ENCODE results near the gene PTCD2.

PTCD2 gene

DNA sequence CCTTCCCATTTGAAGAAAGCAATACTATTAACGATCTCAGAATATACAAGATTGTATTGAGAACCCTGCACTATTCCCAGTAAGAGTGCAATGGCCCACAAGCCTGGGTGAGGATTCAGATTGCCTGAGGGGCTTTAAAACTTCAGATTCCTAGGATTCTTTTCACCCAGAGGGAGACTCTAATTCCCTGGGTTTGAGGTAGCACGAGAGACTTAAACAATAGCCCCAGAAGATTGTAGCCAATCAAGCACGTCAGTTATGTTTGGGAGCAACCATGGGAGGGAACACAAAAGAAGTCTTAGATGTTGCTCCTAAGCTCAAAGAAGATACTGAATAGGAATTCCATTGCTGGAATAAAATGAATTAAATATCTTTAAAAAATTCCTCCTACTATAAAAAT is 18.0 kb upstream of the PTCD2 start:
- CTCF ChIA-PET, result interaction anchor here (0.7 to 1.5 kb wide), 4 partner anchors 10 to 58 kb away, joined by 3 to 4 read pairs (median 3); no protein-coding TSS in a partner anchor
- 92% methylated on average over 2 of the region's 3 CpGs for WGBS (ENCODE audit: insufficient coverage)
- Histone ChIP-seq H3K36me3 (ENCODE audit: control insufficient read depth in 4 of 4, insufficient read depth in 4 of 4, low read length in 3 of 4) (peaks cover 2 to 29% (median 9%) of the 10 kb centered on the region in 4 experiments), H3K27me3 (replicated peaks in 2 of 5; ENCODE audit: control insufficient read depth in 4 of 5, insufficient read depth in 5 of 5, low read length in 4 of 5) (no peaks in the 10 kb centered on the region), H3K4me3 (ENCODE audit: control insufficient read depth in 1 of 7, extremely low read depth in 1 of 7, insufficient read depth in 4 of 7, low read depth in 2 of 7, low read length in 6 of 7) (no peak overlapping the region), H3K27ac (ENCODE audit: insufficient read depth in 1 of 2, low read depth in 1 of 2, low read length in 2 of 2, poor library complexity in 1 of 2, severe bottlenecking in 2 of 2) (no peak overlapping the region), H3K9me3 (ENCODE audit: control extremely low read depth in 1 of 5, control insufficient read depth in 4 of 5, insufficient read depth in 2 of 5, low read depth in 1 of 5, low read length in 4 of 5) (no peaks in the 10 kb centered on the region), H3K4me1 (ENCODE audit: control extremely low read depth in 1 of 4, control insufficient read depth in 4 of 4, insufficient read depth in 4 of 4, low read length in 3 of 4) (peaks cover under 1 to 23% (median 4%) of the 10 kb centered on the region in 4 experiments)
- no peak for DNase-seq
- POLR2A ChIA-PET, result interaction anchor here (0.6 kb wide), 1 partner anchor 53 kb away, joined by 4 read pairs; no protein-coding TSS in a partner anchor

DNA sequence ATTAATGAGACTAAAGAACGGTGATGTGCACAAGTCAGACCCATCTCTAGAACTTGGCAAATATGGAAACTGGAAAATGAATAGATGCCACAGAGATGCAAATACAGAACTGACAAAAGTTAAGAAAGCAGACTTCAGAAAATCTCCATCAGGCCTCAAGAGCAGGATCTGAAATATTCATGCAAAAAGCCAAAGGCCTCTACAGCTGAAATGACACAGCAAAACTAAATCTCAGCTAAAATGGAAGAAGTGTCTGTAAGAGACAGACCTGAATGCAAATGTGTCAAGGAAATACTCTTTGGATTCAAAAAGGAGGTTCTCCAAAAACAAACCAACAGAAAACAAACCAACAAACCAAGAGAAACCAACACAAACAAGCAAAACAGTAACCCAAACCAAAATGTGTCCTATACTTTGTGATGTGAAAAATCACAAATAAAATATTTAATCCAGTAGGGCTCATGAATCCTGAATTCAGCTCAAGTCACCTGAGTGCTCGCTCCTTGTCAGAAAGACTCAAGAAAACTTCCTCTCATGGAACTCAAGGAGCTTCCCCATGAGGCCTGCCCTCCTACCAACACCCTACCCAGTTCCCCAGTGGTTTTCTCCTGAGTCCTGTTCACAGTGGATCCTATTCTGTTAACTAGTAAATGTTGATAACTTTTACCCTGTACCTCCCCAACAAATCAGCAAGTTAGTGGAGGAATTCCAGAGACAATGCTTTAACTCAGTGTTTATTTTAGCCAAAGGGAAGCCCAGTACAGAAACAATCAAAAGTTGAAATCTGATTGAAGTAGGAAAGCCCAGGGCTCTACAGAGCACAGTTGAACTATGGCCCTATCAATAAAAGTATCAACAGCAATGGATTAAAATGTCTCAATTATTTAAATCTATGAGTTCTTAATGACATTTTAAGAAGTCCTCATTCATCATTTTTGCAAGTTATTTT is 14.7 kb upstream of the PTCD2 start:
- H3K36me3 ChIP-seq (ENCODE audit: control insufficient read depth in 4 of 4, insufficient read depth in 4 of 4, low read length in 3 of 4), result peaks cover 8 to 40% (median 16%) of the 10 kb centered on the region in 4 experiments
- DNase-seq, result peak in 2 of 3 donors; percentile 11 to 23
- H3K4me1 ChIP-seq (ENCODE audit: control extremely low read depth in 1 of 4, control insufficient read depth in 4 of 4, insufficient read depth in 4 of 4, low read length in 3 of 4), result peaks cover 4 to 33% (median 11%) of the 10 kb centered on the region in 4 experiments
- POLR2A ChIA-PET, result interaction anchor here (0.7 to 1.0 kb wide), 2 partner anchors 15 to 21 kb away, joined by 3 read pairs; partner anchors contain the start of genes MRPS27 and PTCD2
- peak overlapping the region in 1 of 2 experiments; percentile 27 for H3K27ac ChIP-seq (ENCODE audit: insufficient read depth in 1 of 2, low read depth in 1 of 2, low read length in 2 of 2, poor library complexity in 1 of 2, severe bottlenecking in 2 of 2)
- no peaks in the 10 kb centered on the region for H3K27me3 ChIP-seq (replicated peaks in 2 of 5; ENCODE audit: control insufficient read depth in 4 of 5, insufficient read depth in 5 of 5, low read length in 4 of 5)
- no peaks in the 10 kb centered on the region for H3K9me3 ChIP-seq (ENCODE audit: control extremely low read depth in 1 of 5, control insufficient read depth in 4 of 5, insufficient read depth in 2 of 5, low read depth in 1 of 5, low read length in 4 of 5)
- WGBS (ENCODE audit: insufficient coverage), result 100% methylated on average over 2 of the region's 2 CpGs
- CTCF ChIA-PET, result interaction anchor here (0.5 to 1.7 kb wide), 4 partner anchors 9 to 523 kb away, joined by 3 to 6 read pairs (median 4); no protein-coding TSS in a partner anchor
- no peak overlapping the region for H3K4me3 ChIP-seq (ENCODE audit: control insufficient read depth in 1 of 7, extremely low read depth in 1 of 7, insufficient read depth in 4 of 7, low read depth in 2 of 7, low read length in 6 of 7)

DNA sequence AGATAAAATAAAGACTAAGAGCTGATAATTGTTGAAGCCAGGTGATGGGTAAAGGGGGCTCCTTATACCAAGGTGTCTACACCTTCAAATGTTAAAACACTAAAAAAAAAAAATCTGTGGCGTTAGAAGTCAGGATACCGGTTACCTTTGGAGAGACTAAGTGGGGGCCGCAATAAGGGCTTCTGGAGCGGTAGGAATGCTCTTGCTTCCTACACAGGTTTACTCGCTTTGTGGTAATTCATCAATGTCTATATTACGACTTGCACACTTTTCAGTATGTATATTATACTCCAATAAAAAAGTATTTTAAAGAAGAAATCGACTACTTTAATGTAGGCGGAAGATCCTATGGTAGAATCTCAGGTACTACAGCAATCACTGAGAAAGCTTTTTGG is 12.6 kb upstream of the PTCD2 start:
- 13% methylated on average over 5 of the region's 8 CpGs for WGBS (ENCODE audit: insufficient coverage)
- peak overlapping the region; percentile 88 to 95 for H3K27ac ChIP-seq (ENCODE audit: insufficient read depth in 1 of 2, low read depth in 1 of 2, low read length in 2 of 2, poor library complexity in 1 of 2, severe bottlenecking in 2 of 2)
- no peak for DNase-seq
- ChIA-PET POLR2A (interaction anchor here (1.0 to 1.7 kb wide), 3 partner anchors 13 to 169 kb away, joined by 3 to 10 read pairs (median 3); partner anchors contain the start of genes MRPS27 and PTCD2), CTCF (interaction anchor here (1.1 to 2.6 kb wide), 6 partner anchors 13 to 172 kb away, joined by 3 to 22 read pairs (median 5); partner anchors contain the start of genes MRPS27 and PTCD2)
- H3K4me1 ChIP-seq (ENCODE audit: control extremely low read depth in 1 of 4, control insufficient read depth in 4 of 4, insufficient read depth in 4 of 4, low read length in 3 of 4), result peaks cover 4 to 33% (median 11%) of the 10 kb centered on the region in 4 experiments
- peaks cover 2 to 33% (median 25%) of the 10 kb centered on the region in 4 experiments for H3K36me3 ChIP-seq (ENCODE audit: control insufficient read depth in 4 of 4, insufficient read depth in 4 of 4, low read length in 3 of 4)
- peak overlapping the region; percentile 73 to 96 (median 85) for H3K4me3 ChIP-seq (ENCODE audit: control insufficient read depth in 1 of 7, extremely low read depth in 1 of 7, insufficient read depth in 4 of 7, low read depth in 2 of 7, low read length in 6 of 7)
- no peaks in the 10 kb centered on the region for H3K9me3 ChIP-seq (ENCODE audit: control extremely low read depth in 1 of 5, control insufficient read depth in 4 of 5, insufficient read depth in 2 of 5, low read depth in 1 of 5, low read length in 4 of 5)
- no peaks in the 10 kb centered on the region for H3K27me3 ChIP-seq (replicated peaks in 2 of 5; ENCODE audit: control insufficient read depth in 4 of 5, insufficient read depth in 5 of 5, low read length in 4 of 5)

DNA sequence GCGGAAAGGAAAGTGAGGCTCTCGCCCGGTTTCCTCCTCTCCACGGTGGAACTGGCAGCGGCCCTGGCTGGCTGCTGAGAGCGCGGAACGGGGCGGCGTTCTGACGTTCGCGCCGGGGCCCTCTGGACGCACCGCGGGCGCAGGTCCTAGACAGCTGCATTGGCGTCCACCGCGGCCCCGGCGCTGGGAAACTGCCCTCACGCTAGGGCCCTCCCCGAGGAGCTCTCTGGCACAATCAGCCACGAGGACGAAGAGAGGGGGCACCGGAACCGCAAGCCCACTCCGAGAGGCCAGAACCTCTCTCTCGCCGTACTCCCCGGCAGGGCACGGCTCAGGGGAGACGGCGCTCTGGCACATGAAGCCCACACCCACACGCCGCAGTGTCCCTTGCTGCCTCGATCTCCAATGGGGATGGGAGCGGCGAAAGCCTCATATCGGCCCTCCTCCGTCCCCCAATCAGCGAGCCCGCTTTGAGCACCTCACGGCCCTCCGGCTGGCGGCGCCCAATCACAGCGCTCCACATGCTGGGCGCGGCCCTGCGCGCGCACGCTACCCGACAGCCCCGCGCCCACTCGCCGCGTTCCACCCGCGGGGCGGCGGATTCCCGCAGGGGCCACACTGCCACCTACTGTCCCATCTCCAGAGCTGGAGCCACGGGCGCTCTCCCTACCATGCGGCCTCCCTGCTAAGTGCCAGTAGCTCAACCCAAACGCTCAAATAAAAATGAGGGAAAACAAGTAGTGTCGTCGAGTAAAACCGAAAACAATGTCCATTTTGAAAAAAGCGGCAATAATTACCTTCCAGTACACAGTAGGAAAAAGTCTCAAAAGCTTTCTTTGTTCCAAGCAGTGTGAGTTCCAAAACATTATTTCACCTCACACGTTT is 12.0 kb upstream of the PTCD2 start:
- H3K9me3 ChIP-seq (ENCODE audit: control extremely low read depth in 1 of 5, control insufficient read depth in 4 of 5, insufficient read depth in 2 of 5, low read depth in 1 of 5, low read length in 4 of 5), result no peaks in the 10 kb centered on the region
- H3K27me3 ChIP-seq (replicated peaks in 2 of 5; ENCODE audit: control insufficient read depth in 4 of 5, insufficient read depth in 5 of 5, low read length in 4 of 5), result no peaks in the 10 kb centered on the region
- H3K27ac ChIP-seq (ENCODE audit: insufficient read depth in 1 of 2, low read depth in 1 of 2, low read length in 2 of 2, poor library complexity in 1 of 2, severe bottlenecking in 2 of 2), result peak overlapping the region; percentile 88 to 95
- peaks cover 4 to 33% (median 11%) of the 10 kb centered on the region in 4 experiments for H3K4me1 ChIP-seq (ENCODE audit: control extremely low read depth in 1 of 4, control insufficient read depth in 4 of 4, insufficient read depth in 4 of 4, low read length in 3 of 4)
- ChIA-PET CTCF (interaction anchor here (0.7 to 2.6 kb wide), 19 partner anchors 9 to 525 kb away, joined by 3 to 22 read pairs (median 4); partner anchors contain the start of genes MRPS27 and PTCD2), POLR2A (interaction anchor here (0.6 to 1.7 kb wide), 5 partner anchors 12 to 308 kb away, joined by 3 to 10 read pairs (median 3); partner anchors contain the start of genes MRPS27 and PTCD2)
- DNase-seq, result peak; percentile 98
- WGBS (ENCODE audit: insufficient coverage), result 1% methylated on average over 71 of the region's 76 CpGs
- peaks cover 2 to 32% (median 25%) of the 10 kb centered on the region in 4 experiments for H3K36me3 ChIP-seq (ENCODE audit: control insufficient read depth in 4 of 4, insufficient read depth in 4 of 4, low read length in 3 of 4)
- peak overlapping the region; percentile 73 to 96 (median 85) for H3K4me3 ChIP-seq (ENCODE audit: control insufficient read depth in 1 of 7, extremely low read depth in 1 of 7, insufficient read depth in 4 of 7, low read depth in 2 of 7, low read length in 6 of 7)

DNA sequence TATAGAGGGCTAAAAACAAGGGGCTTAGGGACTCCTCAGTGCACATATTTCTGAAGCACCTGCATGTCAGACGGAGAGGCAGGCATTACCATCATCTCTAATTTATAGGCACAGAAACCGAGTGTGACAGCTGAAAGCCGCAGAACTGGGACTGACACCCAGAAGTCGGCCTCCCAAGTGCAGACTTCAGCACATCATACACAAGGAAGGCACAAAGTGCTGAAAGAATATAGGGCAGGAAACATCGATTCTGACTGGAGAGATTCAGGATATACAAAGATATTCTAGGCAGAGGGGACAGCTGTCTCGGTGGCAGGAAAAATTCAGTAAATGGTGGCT is 11.4 kb upstream of the PTCD2 start:
- Histone ChIP-seq H3K4me3 (ENCODE audit: control insufficient read depth in 1 of 7, extremely low read depth in 1 of 7, insufficient read depth in 4 of 7, low read depth in 2 of 7, low read length in 6 of 7) (no peak overlapping the region), H3K36me3 (ENCODE audit: control insufficient read depth in 4 of 4, insufficient read depth in 4 of 4, low read length in 3 of 4) (peaks cover 2 to 32% (median 25%) of the 10 kb centered on the region in 4 experiments), H3K9me3 (ENCODE audit: control extremely low read depth in 1 of 5, control insufficient read depth in 4 of 5, insufficient read depth in 2 of 5, low read depth in 1 of 5, low read length in 4 of 5) (no peaks in the 10 kb centered on the region), H3K27me3 (replicated peaks in 2 of 5; ENCODE audit: control insufficient read depth in 4 of 5, insufficient read depth in 5 of 5, low read length in 4 of 5) (no peaks in the 10 kb centered on the region), H3K4me1 (ENCODE audit: control extremely low read depth in 1 of 4, control insufficient read depth in 4 of 4, insufficient read depth in 4 of 4, low read length in 3 of 4) (peaks cover 4 to 33% (median 11%) of the 10 kb centered on the region in 4 experiments), H3K27ac (ENCODE audit: insufficient read depth in 1 of 2, low read depth in 1 of 2, low read length in 2 of 2, poor library complexity in 1 of 2, severe bottlenecking in 2 of 2) (peak overlapping the region in 1 of 2 experiments; percentile 95)
- ChIA-PET POLR2A (interaction anchor here (0.7 to 1.7 kb wide), 2 partner anchors 12 to 309 kb away, joined by 3 to 10 read pairs; partner anchors contain the start of genes MRPS27 and PTCD2), CTCF (interaction anchor here (0.7 to 2.6 kb wide), 17 partner anchors 10 to 526 kb away, joined by 3 to 22 read pairs (median 4); partner anchors contain the start of genes MRPS27 and PTCD2)
- DNase-seq, result no peak
- WGBS (ENCODE audit: insufficient coverage), result 83% methylated on average over 6 of the region's 6 CpGs

DNA sequence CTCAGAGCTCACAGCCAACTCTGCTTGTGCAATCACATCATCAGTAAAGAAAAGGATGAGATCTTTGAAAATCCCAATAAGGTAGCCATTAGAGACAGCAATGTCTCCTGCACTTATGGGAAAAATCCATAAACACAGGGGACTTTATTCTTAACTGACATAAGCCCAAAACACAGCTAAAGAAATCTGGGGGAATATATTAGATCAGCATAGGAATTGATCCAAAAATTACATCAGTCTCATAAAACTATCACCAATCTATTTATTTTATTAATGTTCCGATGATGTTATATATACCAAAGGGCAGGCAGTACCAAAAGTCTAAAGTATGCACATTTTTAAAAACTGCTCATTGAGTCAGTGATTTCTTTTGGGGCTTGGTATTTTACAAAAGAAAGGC is 7.0 kb upstream of the PTCD2 start:
- DNase-seq, result no peak
- POLR2A ChIA-PET, result no interaction called here
- H3K27ac ChIP-seq (ENCODE audit: insufficient read depth in 1 of 2, low read depth in 1 of 2, low read length in 2 of 2, poor library complexity in 1 of 2, severe bottlenecking in 2 of 2), result no peak overlapping the region
- no peaks in the 10 kb centered on the region for H3K27me3 ChIP-seq (replicated peaks in 2 of 5; ENCODE audit: control insufficient read depth in 4 of 5, insufficient read depth in 5 of 5, low read length in 4 of 5)
- H3K4me3 ChIP-seq (ENCODE audit: control insufficient read depth in 1 of 7, extremely low read depth in 1 of 7, insufficient read depth in 4 of 7, low read depth in 2 of 7, low read length in 6 of 7), result no peak overlapping the region
- H3K36me3 ChIP-seq (ENCODE audit: control insufficient read depth in 4 of 4, insufficient read depth in 4 of 4, low read length in 3 of 4), result peaks cover 2 to 37% (median 30%) of the 10 kb centered on the region in 4 experiments
- no CpG with 5 or more reads among the region's 1 CpG for WGBS (ENCODE audit: insufficient coverage)
- CTCF ChIA-PET, result no interaction called here
- H3K9me3 ChIP-seq (ENCODE audit: control extremely low read depth in 1 of 5, control insufficient read depth in 4 of 5, insufficient read depth in 2 of 5, low read depth in 1 of 5, low read length in 4 of 5), result no peaks in the 10 kb centered on the region
- H3K4me1 ChIP-seq (ENCODE audit: control extremely low read depth in 1 of 4, control insufficient read depth in 4 of 4, insufficient read depth in 4 of 4, low read length in 3 of 4), result peaks cover 0 to 12% (median 3%) of the 10 kb centered on the region in 4 experiments

All from common myeloid progenitor, CD34-positive (primary cell).